GM12878 (cell line): ENCODE results near the gene HMGCR.

Experiments
- CHD4 ChIP-seq: fragments of 200-600 bp; sonication (generic); IDR thresholded peaks from 2 replicates; pipeline ENCODE4 v1.6.1; 2016; ENCODE audit warnings: mild to moderate bottlenecking
- CTCF ChIP-seq, 3 experiments: IDR thresholded peaks in 2 of 3; conservative IDR thresholded peaks in 1 of 3; 2 replicates each; pipeline ENCODE4 v1.5.1; 2011; ENCODE audit warnings: low read depth in 3 of 3, low read length in 3 of 3, mild to moderate bottlenecking in 3 of 3, control low read depth in 2 of 3, moderate library complexity in 2 of 3, inconsistent platforms in 1 of 3, mixed read lengths in 1 of 3; ENCODE audit not compliant: control insufficient read depth in 2 of 3, insufficient read depth in 1 of 3; ENCODE audit errors: extremely low read depth in 1 of 3
- DPF2 ChIP-seq: fragments of 450-650 bp; IDR thresholded peaks from 2 replicates; pipeline ENCODE4 v1.6.1; 2017; ENCODE audit warnings: mild to moderate bottlenecking
- POLR2A ChIP-seq: IDR thresholded peaks from 2 replicates; pipeline ENCODE4 v1.6.1; 2011; ENCODE audit warnings: low read depth, mild to moderate bottlenecking, low read length
- USF1 ChIP-seq: IDR thresholded peaks from 2 replicates; pipeline ENCODE4 v1.6.1; 2011; ENCODE audit warnings: borderline replicate concordance, low read depth, mild to moderate bottlenecking, moderate library complexity, mixed read lengths, low read length; ENCODE audit not compliant: insufficient read depth; ENCODE audit errors: extremely low read length
- USF2 ChIP-seq: IDR thresholded peaks from 2 replicates; pipeline ENCODE4 v1.6.1; 2011; ENCODE audit warnings: low read depth, low read length, improper control_type of control experiment, borderline replicate concordance
- ZBTB11 ChIP-seq: fragments of 450-650 bp; formaldehyde crosslinking; IDR thresholded peaks from 2 replicates; pipeline ENCODE4 v1.5.0; 2022; ENCODE audit warnings: mild to moderate bottlenecking, missing genetic modification characterization
- ZNF687 ChIP-seq: fragments of 450-650 bp; IDR thresholded peaks from 2 replicates; pipeline ENCODE4 v1.6.1; 2017; ENCODE audit warnings: mild to moderate bottlenecking, moderate library complexity
- ZZZ3 ChIP-seq: IDR thresholded peaks from 2 replicates; pipeline ENCODE4 v1.6.1; 2011; ENCODE audit warnings: low read depth; ENCODE audit not compliant: control insufficient read depth, insufficient read length

GRCh38 chr5:75335952-75336614 is 937 bp upstream of the HMGCR start:
- TF ChIP-seq ZBTB11 (CRISPR knock-in tag) (no peak), USF1 (no peak), DPF2 (no peak), POLR2A (no peak), CHD4 (no peak), ZNF687 (no peak), USF2 (no peak), CTCF (IDR thresholded peaks at IDR 0.05 in 2 of 3, conservative IDR thresholded peaks at IDR 0.05 in 1 of 3; ENCODE audit: control insufficient read depth in 2 of 3, extremely low read depth in 1 of 3, insufficient read depth in 1 of 3, low read depth in 3 of 3, low read length in 3 of 3) (peak in 2 of 3 experiments; percentile 10 to 16; a peak in 1 of 6 replicates), ZZZ3 (no peak)
